Trophoblast cell (in vitro differentiated cells and primary cell): ENCODE results near the gene SLFN12L.

ENCODE experiments used
- DNase-seq, 2 donors: peaks; one replicate each; pipeline ENCODE4 v3.0.0-alpha.2; 2016
- H2AFZ ChIP-seq: 2 replicates; pipeline ENCODE4 v1.6.1; 2013; ENCODE audit warnings: low read length, moderate library complexity, mild to moderate bottlenecking; ENCODE audit not compliant: insufficient read depth, poor library complexity
- H2AK5ac ChIP-seq: 2 replicates; pipeline ENCODE4 v1.6.1; 2013; ENCODE audit warnings: mild to moderate bottlenecking, low read length
- H2BK120ac ChIP-seq: 2 replicates; pipeline ENCODE4 v1.6.1; 2013; ENCODE audit warnings: low read length, mild to moderate bottlenecking, moderate library complexity; ENCODE audit not compliant: insufficient read depth, poor library complexity
- H2BK12ac ChIP-seq: 2 replicates; pipeline ENCODE4 v1.6.1; 2013; ENCODE audit warnings: mild to moderate bottlenecking, low read length, moderate library complexity
- H2BK5ac ChIP-seq: 2 replicates; pipeline ENCODE4 v1.6.1; 2013; ENCODE audit warnings: low read length, low read depth, moderate library complexity, mild to moderate bottlenecking; ENCODE audit not compliant: poor library complexity
- H3K14ac ChIP-seq: 2 replicates; pipeline ENCODE4 v1.6.1; 2013; ENCODE audit warnings: mild to moderate bottlenecking, low read length
- H3K18ac ChIP-seq: 2 replicates; pipeline ENCODE4 v1.6.1; 2013; ENCODE audit warnings: mild to moderate bottlenecking, low read length
- H3K23ac ChIP-seq: 2 replicates; pipeline ENCODE4 v1.6.1; 2013; ENCODE audit warnings: low read length
- H3K27ac ChIP-seq: 2 replicates; pipeline ENCODE4 v1.5.1; 2013; ENCODE audit warnings: low read depth, mild to moderate bottlenecking, inconsistent platforms, low read length, moderate library complexity
- H3K27me3 ChIP-seq: 2 replicates; pipeline ENCODE4 v1.6.1; 2013; ENCODE audit warnings: inconsistent platforms, mild to moderate bottlenecking, low read length, moderate library complexity; ENCODE audit not compliant: insufficient read depth
- H3K36me3 ChIP-seq, 2 experiments: 1 replicate in 1 of 2; 2 replicates in 1 of 2; pipeline ENCODE4 v1.6.1; 2013; ENCODE audit warnings: low read length in 2 of 2, mild to moderate bottlenecking in 2 of 2, moderate library complexity in 1 of 2; ENCODE audit not compliant: insufficient read depth in 2 of 2, control insufficient read depth in 1 of 2
- H3K4ac ChIP-seq: 2 replicates; pipeline ENCODE4 v1.6.1; 2013; ENCODE audit warnings: low read depth, mild to moderate bottlenecking, low read length, moderate library complexity
- H3K4me1 ChIP-seq, 2 experiments: 1 replicate in 1 of 2; 2 replicates in 1 of 2; pipeline ENCODE4 v1.6.1; 2013; ENCODE audit warnings: low read length in 2 of 2, mild to moderate bottlenecking in 2 of 2, moderate library complexity in 1 of 2; ENCODE audit not compliant: insufficient read depth in 2 of 2, control insufficient read depth in 1 of 2
- H3K4me2 ChIP-seq: 2 replicates; pipeline ENCODE4 v1.6.1; 2013; ENCODE audit warnings: inconsistent platforms, mild to moderate bottlenecking, low read length, moderate library complexity
- H3K4me3 ChIP-seq: 2 replicates; pipeline ENCODE4 v1.5.1; 2013; ENCODE audit warnings: mild to moderate bottlenecking, low read depth, low read length, inconsistent platforms
- H3K79me1 ChIP-seq: one replicate; pipeline ENCODE4 v1.6.1; 2013; ENCODE audit warnings: low read length
- H3K79me2 ChIP-seq: 2 replicates; pipeline ENCODE4 v1.6.1; 2013; ENCODE audit warnings: low read length, mild to moderate bottlenecking; ENCODE audit not compliant: control insufficient read depth, insufficient read depth, poor library complexity
- H3K9ac ChIP-seq: 2 replicates; pipeline ENCODE4 v1.6.1; 2013; ENCODE audit warnings: mild to moderate bottlenecking, low read length
- H3K9me3 ChIP-seq: 2 replicates; pipeline ENCODE4 v1.6.1; 2013; ENCODE audit warnings: low read depth, mild to moderate bottlenecking, control low read depth, inconsistent platforms, low read length; ENCODE audit not compliant: insufficient read depth
- H4K12ac ChIP-seq: 2 replicates; pipeline ENCODE4 v1.6.1; 2013; ENCODE audit warnings: low read depth, mild to moderate bottlenecking, low read length, moderate library complexity
- H4K8ac ChIP-seq: 2 replicates; pipeline ENCODE4 v1.6.1; 2013; ENCODE audit warnings: low read depth, mild to moderate bottlenecking, low read length, moderate library complexity
- H4K91ac ChIP-seq: one replicate; pipeline ENCODE4 v1.6.1; 2013; ENCODE audit warnings: low read depth, mild to moderate bottlenecking, low read length, moderate library complexity
- WGBS: extraction: QIAGEN DNeasy Blood & Tissue Kit; methylation state at CpG from one replicate; pipeline ENCODE4 v1.1.7; 2013; ENCODE audit warnings: missing lambda C conversion rate; ENCODE audit not compliant: insufficient read length, insufficient coverage; ENCODE audit errors: extremely low coverage; 5-methylcytosine and 5-hydroxymethylcytosine counted together

SLFN12L gene

DNA sequence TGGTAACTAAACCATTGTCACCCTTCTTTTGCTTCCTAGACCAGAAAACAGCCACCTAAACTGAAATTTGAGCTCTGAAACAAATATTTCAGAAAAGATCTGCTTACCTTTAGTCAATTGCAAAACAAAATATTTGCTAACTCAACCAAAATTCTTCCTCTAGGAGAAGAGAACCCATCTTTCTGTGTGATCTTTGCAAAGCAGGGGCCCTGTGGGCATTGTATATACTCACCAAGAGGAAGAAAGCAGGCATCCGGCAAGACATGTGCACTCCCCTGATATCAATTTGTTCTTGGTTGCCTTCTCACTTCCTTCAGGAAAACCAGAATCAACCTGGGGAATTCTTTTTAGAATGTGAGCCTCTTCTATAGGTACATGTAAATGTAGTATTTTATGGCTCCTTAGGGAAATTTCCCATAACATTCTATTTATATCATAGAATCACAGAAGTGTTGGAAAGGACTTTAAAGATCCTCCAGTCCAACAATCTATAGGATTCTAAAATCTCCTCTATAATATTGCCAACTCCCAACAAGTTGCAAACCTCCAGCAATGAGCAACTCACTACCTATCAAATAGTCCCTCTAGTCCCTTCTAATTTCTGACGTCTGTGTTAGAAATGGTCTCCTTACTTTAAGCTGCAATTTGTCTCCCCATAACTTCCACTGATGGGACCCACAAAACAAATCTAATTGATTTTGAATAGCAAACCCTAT lies 22.2 kb upstream of the SLFN12L start:
- no CpG with 5 or more reads among the region's 2 CpGs for WGBS
- DNase-seq = no peak
- Histone ChIP-seq H2BK12ac (no peak overlapping the region), H2BK120ac (no peak overlapping the region), H4K8ac (no peak overlapping the region), H4K12ac (no peak overlapping the region), H3K4ac (no peak overlapping the region), H3K9me3 (no peaks in the 10 kb centered on the region), H2AK5ac (no peak overlapping the region), H3K14ac (no peak overlapping the region), H2AFZ (no peak overlapping the region), H3K18ac (no peak overlapping the region), H4K91ac (no peak overlapping the region), H3K27ac (no peak overlapping the region), H3K4me3 (no peak overlapping the region), H3K23ac (no peak overlapping the region), H2BK5ac (no peak overlapping the region), H3K27me3 (no peaks in the 10 kb centered on the region), H3K36me3 (no peaks in the 10 kb centered on the region), H3K4me2 (no peak overlapping the region), H3K4me1 (no peaks in the 10 kb centered on the region), H3K79me1 (no peaks in the 10 kb centered on the region), H3K79me2 (no peaks in the 10 kb centered on the region), H3K9ac (no peak overlapping the region)

DNA sequence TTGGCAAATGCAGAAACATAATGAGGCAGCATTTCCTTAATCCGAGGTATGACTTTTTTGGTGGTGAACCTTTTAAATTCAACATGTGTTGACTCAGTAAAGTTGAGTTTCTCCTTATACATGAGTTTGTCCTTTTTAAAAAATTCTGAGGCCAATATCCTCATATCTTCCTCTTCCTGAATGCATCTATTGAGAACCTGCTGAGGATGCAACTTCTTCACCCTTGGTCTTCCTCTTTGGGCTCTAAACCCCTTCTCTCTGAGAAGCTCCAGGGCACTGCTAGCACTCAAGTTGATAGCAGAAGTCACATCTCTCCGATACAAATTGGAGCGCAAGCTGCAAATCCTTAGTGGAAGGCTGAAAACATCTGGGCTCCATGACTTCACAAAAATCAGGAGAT lies 19.9 kb upstream of the SLFN12L start:
- Histone ChIP-seq H2AFZ (no peak overlapping the region), H4K12ac (no peak overlapping the region), H3K36me3 (no peaks in the 10 kb centered on the region), H3K79me1 (no peaks in the 10 kb centered on the region), H2BK120ac (no peak overlapping the region), H4K8ac (no peak overlapping the region), H3K4me2 (no peak overlapping the region), H3K9ac (no peak overlapping the region), H3K4me3 (no peak overlapping the region), H3K14ac (no peak overlapping the region), H2BK12ac (no peak overlapping the region), H4K91ac (no peak overlapping the region), H3K27ac (no peak overlapping the region), H3K18ac (no peak overlapping the region), H3K27me3 (no peaks in the 10 kb centered on the region), H3K4me1 (no peaks in the 10 kb centered on the region), H3K23ac (no peak overlapping the region), H3K4ac (no peak overlapping the region), H2AK5ac (no peak overlapping the region), H3K9me3 (no peaks in the 10 kb centered on the region), H3K79me2 (no peaks in the 10 kb centered on the region), H2BK5ac (no peak overlapping the region)
- no CpG with 5 or more reads among the region's 3 CpGs for WGBS
- DNase-seq = no peak

DNA sequence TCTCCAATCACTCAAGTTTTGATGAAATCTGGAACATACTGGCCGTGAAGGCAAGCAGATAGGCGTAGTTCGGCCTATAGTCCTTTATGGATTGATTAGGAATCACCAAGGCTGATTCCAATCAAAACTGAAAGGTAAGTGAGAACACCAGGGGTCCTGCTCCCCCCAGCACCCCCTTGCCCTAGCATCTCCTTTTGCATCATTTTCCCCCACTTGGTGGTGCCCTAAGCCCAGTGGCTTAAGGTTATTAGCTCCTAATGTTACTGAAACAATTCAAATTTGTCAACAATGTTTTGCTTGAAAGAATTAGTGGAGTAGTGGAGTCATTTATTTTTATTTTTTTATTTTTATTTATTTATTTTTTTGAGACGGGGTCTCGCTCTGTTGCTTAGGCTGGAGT lies 18.2 kb upstream of the SLFN12L start:
- Histone ChIP-seq H4K91ac (no peak overlapping the region), H4K12ac (no peak overlapping the region), H2AFZ (no peak overlapping the region), H2BK5ac (no peak overlapping the region), H4K8ac (no peak overlapping the region), H3K79me2 (no peaks in the 10 kb centered on the region), H3K18ac (no peak overlapping the region), H3K4me3 (no peak overlapping the region), H3K4me1 (no peaks in the 10 kb centered on the region), H3K23ac (no peak overlapping the region), H2BK120ac (no peak overlapping the region), H3K79me1 (no peaks in the 10 kb centered on the region), H3K4ac (no peak overlapping the region), H3K4me2 (no peak overlapping the region), H3K36me3 (no peaks in the 10 kb centered on the region), H2AK5ac (no peak overlapping the region), H3K14ac (no peak overlapping the region), H2BK12ac (no peak overlapping the region), H3K27ac (no peak overlapping the region), H3K27me3 (no peaks in the 10 kb centered on the region), H3K9ac (no peak overlapping the region), H3K9me3 (no peaks in the 10 kb centered on the region)
- no CpG with 5 or more reads among the region's 5 CpGs for WGBS
- no peak for DNase-seq

DNA sequence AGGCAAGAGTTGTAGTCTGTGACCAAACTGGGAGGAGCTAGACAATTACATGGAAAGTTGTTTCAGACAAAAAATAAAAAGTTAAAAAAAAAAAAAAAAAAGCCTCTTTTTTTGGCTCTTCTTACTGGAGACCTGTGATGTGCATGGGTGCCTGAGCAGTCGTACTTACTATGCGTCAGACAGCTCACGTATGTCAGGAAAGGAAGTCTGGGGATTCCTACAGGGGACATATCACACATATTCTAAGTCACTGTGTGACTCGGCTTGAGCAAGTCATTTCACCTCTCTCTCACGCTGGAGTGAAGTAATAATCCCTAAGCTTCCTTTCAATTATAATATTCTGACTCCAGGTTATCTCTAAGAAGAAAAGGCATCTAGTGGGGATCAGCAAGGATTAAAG lies 17.2 kb upstream of the SLFN12L start:
- Histone ChIP-seq H2AFZ (no peak overlapping the region), H3K18ac (no peak overlapping the region), H3K9me3 (no peaks in the 10 kb centered on the region), H3K23ac (no peak overlapping the region), H3K27me3 (no peaks in the 10 kb centered on the region), H3K9ac (no peak overlapping the region), H2BK120ac (no peak overlapping the region), H4K8ac (no peak overlapping the region), H3K4me3 (no peak overlapping the region), H3K4me1 (no peaks in the 10 kb centered on the region), H3K4me2 (no peak overlapping the region), H3K14ac (no peak overlapping the region), H3K36me3 (no peaks in the 10 kb centered on the region), H3K79me1 (no peaks in the 10 kb centered on the region), H4K12ac (no peak overlapping the region), H2BK12ac (no peak overlapping the region), H3K4ac (no peak overlapping the region), H3K79me2 (no peaks in the 10 kb centered on the region), H2AK5ac (no peak overlapping the region), H4K91ac (no peak overlapping the region), H3K27ac (no peak overlapping the region), H2BK5ac (no peak overlapping the region)
- WGBS = no CpG with 5 or more reads among the region's 5 CpGs
- no peak for DNase-seq
